ENCODE results near the gene ITPR2.

- TF ChIP-seq POLR2A (IDR thresholded peaks at IDR 0.05; ENCODE audit: low read depth, low read length) (no peak), TAF1 (IDR thresholded peaks at IDR 0.05; ENCODE audit: low read depth, low read length) (no peak), POLR2AphosphoS5 (IDR thresholded peaks at IDR 0.05; ENCODE audit: low read depth, low read length) (no peak), PAX5 (IDR thresholded peaks at IDR 0.05; ENCODE audit: insufficient read depth, low read length, severe bottlenecking) (no peak)
Observed at GRCh38 chr12:26646571-26646970, 186.4 kb downstream of the ITPR2 start.

All from GM12891 (cell line).